B cell (primary cell): ENCODE measurements around the gene RORC. TPM values are rescaled to one million over a fixed set of nuclear protein-coding genes. Genes with fewer than 3 reads are reported as not detected.

ENCODE experiments used
- ATAC-seq: fragments of 200-7000 bp; cut with Tn5 transposase; one replicate; pipeline ENCODE4 v1.10.0; 2021; ENCODE audit warnings: low read depth, mild to moderate bottlenecking, moderate number of reproducible peaks, moderate library complexity
- CTCF ChIA-PET: fragments of 350-600 bp; sonication (Branson Sonifier 250); formaldehyde crosslinking; loops from one replicate; lab custom pipeline; 2021; ENCODE audit warnings: antibody characterized with exemption, inconsistent platforms; lab: Charles Lee
- POLR2A ChIA-PET: fragments of 350-600 bp; sonication (Branson Sonifier 250); formaldehyde crosslinking; loops from one replicate; lab custom pipeline; 2021; ENCODE audit warnings: antibody characterized with exemption; lab: Charles Lee
- DNase-seq: peaks from one replicate; pipeline ENCODE4 v3.0.0; 2013
- H2AFZ ChIP-seq: 2 replicates; pipeline ENCODE4 v1.6.1; 2012; ENCODE audit warnings: mild to moderate bottlenecking, low read depth, low read length; ENCODE audit not compliant: insufficient read depth, poor library complexity, severe bottlenecking
- H3K27ac ChIP-seq, 2 donors: 1 replicate in 1 of 2; 2 replicates in 1 of 2; pipeline ENCODE4 v1.5.1; 2012 to 2013; ENCODE audit warnings: low read length in 2 of 2, mild to moderate bottlenecking in 2 of 2, moderate library complexity in 1 of 2
- H3K27me3 ChIP-seq, 4 experiments: fragments of 200-600 bp in 1 of 4; sonication (generic) in 1 of 4; replicated peaks in 1 of 4; 1 replicate in 2 of 4; 2 replicates in 2 of 4; pipeline versions ENCODE4 v1.6.1 to v1.7.0; 2013 to 2016; ENCODE audit warnings: low read length in 3 of 4, mild to moderate bottlenecking in 2 of 4, mixed read lengths in 1 of 4, moderate library complexity in 1 of 4; ENCODE audit not compliant: insufficient read depth in 4 of 4, control insufficient read depth in 3 of 4; ENCODE audit errors: control extremely low read depth in 1 of 4
- H3K36me3 ChIP-seq, 2 experiments: replicated peaks in 1 of 2; 1 replicate in 1 of 2; 2 replicates in 1 of 2; pipeline versions ENCODE4 v1.6.1 to v1.7.1; 2013; ENCODE audit warnings: low read length in 1 of 2; ENCODE audit not compliant: insufficient read depth in 2 of 2, control insufficient read depth in 1 of 2; ENCODE audit errors: control extremely low read depth in 1 of 2, extremely low read depth in 1 of 2
- H3K4me1 ChIP-seq, 2 donors: fragments of 200-600 bp in 1 of 2; sonication (generic) in 1 of 2; 1 replicate in 1 of 2; 2 replicates in 1 of 2; pipeline versions ENCODE4 v1.5.1 to v1.6.1; 2013 to 2017; ENCODE audit warnings: low read length in 2 of 2; ENCODE audit not compliant: control insufficient read depth in 2 of 2, insufficient read depth in 2 of 2
- H3K4me2 ChIP-seq: replicated peaks from 2 replicates; pipeline ENCODE3; 2012; ENCODE audit warnings: mild to moderate bottlenecking, low read depth, low read length; ENCODE audit not compliant: poor library complexity, severe bottlenecking
- H3K4me3 ChIP-seq, 5 experiments: fragments of 200-600 bp in 1 of 5; sonication (generic) in 1 of 5; 1 replicate in 3 of 5; 2 replicates in 2 of 5; pipeline versions ENCODE4 v1.5.1 to v1.7.0; 2011 to 2016; ENCODE audit warnings: low read length in 4 of 5, mild to moderate bottlenecking in 4 of 5, low read depth in 2 of 5, control low read depth in 1 of 5, moderate library complexity in 1 of 5; ENCODE audit not compliant: insufficient read depth in 1 of 5; ENCODE audit errors: control extremely low read depth in 1 of 5, extremely low read depth in 1 of 5
- H3K79me2 ChIP-seq: fragments of 200-600 bp; sonication (generic); one replicate; pipeline ENCODE4 v1.6.0; 2016; ENCODE audit warnings: low read length; ENCODE audit not compliant: control insufficient read depth, insufficient read depth
- H3K9ac ChIP-seq: fragments of 200-600 bp; sonication (generic); 2 replicates; pipeline ENCODE4 v1.6.1; 2017; ENCODE audit warnings: mild to moderate bottlenecking, low read length, moderate library complexity
- H3K9me3 ChIP-seq, 3 donors: one replicate each; pipeline versions ENCODE4 v1.6.1 to v1.7.1; 2013; ENCODE audit warnings: low read length in 2 of 3; ENCODE audit not compliant: control insufficient read depth in 2 of 3, insufficient read depth in 1 of 3; ENCODE audit errors: control extremely low read depth in 1 of 3
- H4K20me1 ChIP-seq: 2 replicates; pipeline ENCODE4 v1.6.0; 2012; ENCODE audit warnings: mild to moderate bottlenecking, low read length; ENCODE audit not compliant: insufficient read depth, control insufficient read depth, poor library complexity, severe bottlenecking
- H3K27ac Mint-ChIP-seq: one replicate; pipeline ENCODE4 v1.8.0; 2021; ENCODE audit warnings: mixed read lengths
- H3K27me3 Mint-ChIP-seq: one replicate; pipeline ENCODE4 v1.8.0; 2021; ENCODE audit warnings: mixed read lengths
- H3K4me1 Mint-ChIP-seq: one replicate; pipeline ENCODE4 v1.8.0; 2021; ENCODE audit warnings: mixed read lengths
- H3K4me3 Mint-ChIP-seq: one replicate; pipeline ENCODE4 v1.8.0; 2021; ENCODE audit warnings: mixed read lengths
- H3K9me3 Mint-ChIP-seq: one replicate; pipeline ENCODE4 v1.8.0; 2022; ENCODE audit warnings: mixed read lengths; ENCODE audit not compliant: insufficient read depth
- CTCF ChIP-seq: fragments of 200-600 bp; IDR thresholded peaks from one replicate; pipeline ENCODE4 v1.8.0; 2022; ENCODE audit warnings: antibody characterized with exemption, mild to moderate bottlenecking
- EZH2 ChIP-seq: IDR thresholded peaks from 2 replicates; pipeline ENCODE4 v1.6.1; 2012; ENCODE audit warnings: borderline replicate concordance, low read depth, mild to moderate bottlenecking, moderate library complexity, low read length; ENCODE audit not compliant: insufficient read depth, poor library complexity, severe bottlenecking
- WGBS: methylation state at CpG from one replicate; pipeline ENCODE4 v1.1.5; 2013; ENCODE audit warnings: missing lambda C conversion rate; ENCODE audit not compliant: insufficient coverage; 5-methylcytosine and 5-hydroxymethylcytosine counted together
- intact Hi-C: fragments of 100-400 bp; cut with micrococcal nuclease; formaldehyde crosslinking; loops from one replicate; pipeline ENCODE4 v1.10.0; 2022
- polyA plus RNA-seq: library from polyadenylated mRNA; depleted of rRNA; stranded (reverse); fragments of >200 nt; gene quantifications from 2 replicates; pipeline ENCODE4 v1.2.3, GENCODE V29; 2012
- total RNA-seq, 2 donors: library from RNA; stranded (reverse); fragments of 120-200 nt in 1 of 2; gene quantifications; 1 replicate in 1 of 2; 2 replicates in 1 of 2; pipeline versions ENCODE4 v1.2.3 to v1.2.4, GENCODE V29; 2013 to 2022

RORC gene
- total and polyA plus RNA-seq, 2 donors (not counting 1 experiment from before 2014, with no cell fraction given), result 0.15 TPM; not detected in 1

- TF ChIP-seq CTCF, result no peak
- TF ChIP-seq EZH2, result no peak
- intact Hi-C loops, result no loop called here
- H3K27me3 Mint-ChIP-seq, result no peaks in the 10 kb centered on the region
- CTCF ChIA-PET, result interaction anchor here (1.0 kb wide), 1 partner anchor 58 kb away, joined by 3 read pairs; no protein-coding TSS in a partner anchor
- Histone ChIP-seq H2AFZ (no peak overlapping the region), H3K9ac (no peak overlapping the region), H3K79me2 (no peaks in the 10 kb centered on the region), H3K4me3 (no peak overlapping the region), H3K27ac (no peak overlapping the region), H3K4me2 (no peak overlapping the region), H4K20me1 (no peaks in the 10 kb centered on the region), H3K9me3 (no peaks in the 10 kb centered on the region), H3K27me3 (no peaks in the 10 kb centered on the region), H3K4me1 (no peaks in the 10 kb centered on the region), H3K36me3 (peaks cover 0 to 44% of the 10 kb centered on the region in 2 experiments)
- ATAC-seq (no peak), DNase-seq (no peak)
- H3K9me3 Mint-ChIP-seq, result no peaks in the 10 kb centered on the region
- POLR2A ChIA-PET, result no interaction called here
- WGBS, result 100% methylated on average over 2 of the region's 3 CpGs
- no peak overlapping the region for H3K4me3 Mint-ChIP-seq
- H3K27ac Mint-ChIP-seq, result no peak overlapping the region
- no peaks in the 10 kb centered on the region for H3K4me1 Mint-ChIP-seq
These were observed 54.9 kb downstream of the RORC start for GRCh38 chr1:151776665-151777062.

- Histone ChIP-seq H3K4me1 (no peaks in the 10 kb centered on the region), H4K20me1 (no peaks in the 10 kb centered on the region), H3K79me2 (no peaks in the 10 kb centered on the region), H2AFZ (no peak overlapping the region), H3K4me2 (no peak overlapping the region), H3K4me3 (no peak overlapping the region), H3K9ac (no peak overlapping the region), H3K36me3 (peaks cover 0 to 42% of the 10 kb centered on the region in 2 experiments), H3K27me3 (no peaks in the 10 kb centered on the region), H3K9me3 (no peaks in the 10 kb centered on the region), H3K27ac (no peak overlapping the region)
- no peaks in the 10 kb centered on the region for H3K4me1 Mint-ChIP-seq
- CTCF ChIA-PET, result interaction anchor here (1.0 kb wide), 1 partner anchor 59 kb away, joined by 3 read pairs; no protein-coding TSS in a partner anchor
- intact Hi-C loops, result no loop called here
- no peak overlapping the region for H3K27ac Mint-ChIP-seq
- no peak overlapping the region for H3K4me3 Mint-ChIP-seq
- POLR2A ChIA-PET, result no interaction called here
- no peak for DNase-seq
- WGBS, result 96% methylated on average over 3 of the region's 7 CpGs
- no peak for ATAC-seq
- no peaks in the 10 kb centered on the region for H3K27me3 Mint-ChIP-seq
- no peak for TF ChIP-seq EZH2
- H3K9me3 Mint-ChIP-seq, result no peaks in the 10 kb centered on the region
These were observed 55.5 kb downstream of the RORC start for GRCh38 chr1:151775894-151776664.
